SU-DHL-6 (cell line): Measurements from ENCODE around the gene FLNB.
A peak's percentile ranks its signal among the peaks of the same experiment; 100 is the strongest.

Source experiments
- H2AFZ ChIP-seq: fragments of 200-600 bp; sonication (generic); 2 replicates; pipeline ENCODE4 v1.6.1; 2014; ENCODE audit warnings: low read depth, mild to moderate bottlenecking, moderate library complexity, mixed read lengths, antibody characterized with exemption, low read length; ENCODE audit not compliant: severe bottlenecking
- H3F3A ChIP-seq: fragments of 200-600 bp; shearing (Covaris generic); 2 replicates; pipeline ENCODE4 v1.6.0; 2016; ENCODE audit warnings: antibody characterized with exemption, mild to moderate bottlenecking; ENCODE audit not compliant: insufficient read depth
- H3K27ac ChIP-seq: fragments of 200-600 bp; sonication (generic); 2 replicates; pipeline ENCODE4 v1.5.1; 2016; ENCODE audit warnings: low read depth, mild to moderate bottlenecking, low read length, moderate library complexity, mixed read lengths
- H3K27me3 ChIP-seq: fragments of 200-600 bp; sonication (generic), shearing (Covaris generic); 2 replicates; pipeline ENCODE4 v1.6.0; 2014; ENCODE audit warnings: mild to moderate bottlenecking, low read length
- H3K36me3 ChIP-seq: fragments of 200-600 bp; sonication (generic); 2 replicates; pipeline ENCODE4 v1.6.1; 2014; ENCODE audit warnings: mild to moderate bottlenecking, low read length, mixed read lengths
- H3K4me2 ChIP-seq: fragments of 300-600, 200-600 bp; shearing (Covaris generic), sonication (generic); 2 replicates; pipeline ENCODE4 v1.6.0; 2014; ENCODE audit warnings: low read length, low read depth, mild to moderate bottlenecking; ENCODE audit not compliant: poor library complexity, severe bottlenecking
- H3K4me3 ChIP-seq: fragments of 200-600 bp; sonication (generic); 2 replicates; pipeline ENCODE4 v1.5.1; 2014; ENCODE audit warnings: antibody characterized with exemption, low read length, mild to moderate bottlenecking, mixed read lengths; ENCODE audit not compliant: insufficient read depth, poor library complexity, severe bottlenecking
- H3K79me2 ChIP-seq: fragments of 200-600 bp; sonication (generic); 2 replicates; pipeline ENCODE4 v1.6.1; 2014; ENCODE audit warnings: mild to moderate bottlenecking, low read length, moderate library complexity; ENCODE audit not compliant: insufficient read depth
- H3K9ac ChIP-seq: fragments of 200-600 bp; sonication (generic); 2 replicates; pipeline ENCODE4 v1.7.0; 2014; ENCODE audit warnings: mild to moderate bottlenecking, low read length
- H3K9me2 ChIP-seq: fragments of 200-600 bp; sonication (generic); replicated peaks from 2 replicates; pipeline ENCODE4 v1.6.1; 2014; ENCODE audit warnings: low read length; ENCODE audit not compliant: insufficient read depth
- H3K9me3 ChIP-seq: fragments of 200-600 bp; sonication (generic); 2 replicates; pipeline ENCODE4 v1.6.1; 2014; ENCODE audit warnings: low read length, mixed read lengths; ENCODE audit not compliant: insufficient read depth
- H4K20me1 ChIP-seq: fragments of 200-600 bp; sonication (generic); 2 replicates; pipeline ENCODE4 v1.6.1; 2014; ENCODE audit warnings: low read depth, mild to moderate bottlenecking, antibody characterized with exemption, low read length, moderate library complexity, mixed read lengths
- CTCF ChIP-seq: fragments of 200-600 bp; sonication (generic); IDR thresholded peaks from one replicate; pipeline ENCODE4 v1.5.1; 2017; ENCODE audit warnings: antibody characterized with exemption, mild to moderate bottlenecking, low read length, moderate library complexity; ENCODE audit not compliant: insufficient read depth, poor library complexity, severe bottlenecking
- EZH2phosphoT487 ChIP-seq: fragments of 200-600 bp; sonication (generic), shearing (Covaris generic); conservative IDR thresholded peaks from 2 replicates; pipeline ENCODE4 v1.6.1; 2018; ENCODE audit warnings: mild to moderate bottlenecking, antibody characterized with exemption, low read length, moderate library complexity, mixed read lengths

The FLNB gene

GRCh38 chr3:57983734-57984518 lies 24.3 kb upstream of the FLNB start:
- no peak overlapping the region for H3K4me3 ChIP-seq
- no peaks in the 10 kb centered on the region for H3K27me3 ChIP-seq
- peak overlapping the region; percentile 46 for H3K4me2 ChIP-seq
- TF ChIP-seq CTCF (no peak), EZH2phosphoT487 (no peak)
- H3K36me3 ChIP-seq: no peaks in the 10 kb centered on the region
- no peaks in the 10 kb centered on the region for H3K9me3 ChIP-seq
- H3K27ac ChIP-seq: peak overlapping the region; percentile 46
- H2AFZ ChIP-seq: peak overlapping the region; percentile 49
- no peaks in the 10 kb centered on the region for H4K20me1 ChIP-seq
- H3K9ac ChIP-seq: peak overlapping the region; percentile 27; the same call in 1 of the 2 replicates
- H3K9me2 ChIP-seq: no peaks in the 10 kb centered on the region
- no peaks in the 10 kb centered on the region for H3K79me2 ChIP-seq
- no peaks in the 10 kb centered on the region for H3F3A ChIP-seq

- Histone ChIP-seq H2AFZ (no peak overlapping the region), H4K20me1 (no peaks in the 10 kb centered on the region), H3K36me3 (no peaks in the 10 kb centered on the region), H3K4me3 (no peak overlapping the region), H3K9ac (no peak overlapping the region), H3K9me3 (no peaks in the 10 kb centered on the region), H3K9me2 (no peaks in the 10 kb centered on the region), H3K27ac (no peak overlapping the region), H3K4me2 (no peak overlapping the region), H3F3A (no peaks in the 10 kb centered on the region), H3K27me3 (no peaks in the 10 kb centered on the region), H3K79me2 (no peaks in the 10 kb centered on the region)
- no peak for TF ChIP-seq EZH2phosphoT487
- TF ChIP-seq CTCF: no peak
Measured at GRCh38 chr3:57985176-57985983, 22.8 kb upstream of the FLNB start.

GRCh38 chr3:57985984-57986246 lies 22.3 kb upstream of the FLNB start:
- Histone ChIP-seq H3K27me3 (no peaks in the 10 kb centered on the region), H3K9me2 (no peaks in the 10 kb centered on the region), H3F3A (no peaks in the 10 kb centered on the region), H3K4me3 (no peak overlapping the region), H3K9me3 (no peaks in the 10 kb centered on the region), H3K79me2 (no peaks in the 10 kb centered on the region), H3K36me3 (no peaks in the 10 kb centered on the region), H3K4me2 (no peak overlapping the region), H3K27ac (no peak overlapping the region), H4K20me1 (no peaks in the 10 kb centered on the region), H3K9ac (no peak overlapping the region), H2AFZ (no peak overlapping the region)
- TF ChIP-seq CTCF (no peak), EZH2phosphoT487 (no peak)
